GM12875 (cell line): ENCODE measurements around the gene FMNL3.

Experiments
- H3K4me3 ChIP-seq: one replicate; pipeline ENCODE4 v1.5.1; 2011; ENCODE audit warnings: low read depth, low read length, control low read depth
- TF ChIP-seq, protein P1 (sequence below): IDR thresholded peaks from 2 replicates; pipeline ENCODE4 v1.5.1; 2011; ENCODE audit warnings: low read depth, mild to moderate bottlenecking, control low read depth, inconsistent platforms, low read length, moderate library complexity, borderline replicate concordance; ENCODE audit not compliant: insufficient read depth

FMNL3 gene

DNA sequence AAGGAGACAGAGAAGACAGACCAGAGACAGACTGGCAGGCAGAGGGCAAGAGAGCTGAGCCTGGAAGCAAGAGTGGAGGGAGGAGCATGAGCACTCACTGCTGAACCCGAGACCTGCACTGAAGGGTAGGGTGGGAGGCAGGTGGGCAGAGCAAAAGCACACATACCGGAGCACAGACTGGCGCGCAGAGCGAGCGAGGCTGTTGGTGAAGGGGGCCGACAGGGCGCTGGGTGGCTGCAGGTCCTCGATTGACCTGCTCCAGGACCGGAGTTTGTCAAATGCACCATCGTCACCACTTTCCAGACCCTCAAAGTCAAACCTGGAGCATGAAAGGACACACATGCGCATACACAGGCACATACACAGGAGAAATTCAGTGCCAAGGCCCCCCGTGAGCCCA, 48.9 kb downstream of the FMNL3 start:
- TF ChIP-seq, protein P1, sequence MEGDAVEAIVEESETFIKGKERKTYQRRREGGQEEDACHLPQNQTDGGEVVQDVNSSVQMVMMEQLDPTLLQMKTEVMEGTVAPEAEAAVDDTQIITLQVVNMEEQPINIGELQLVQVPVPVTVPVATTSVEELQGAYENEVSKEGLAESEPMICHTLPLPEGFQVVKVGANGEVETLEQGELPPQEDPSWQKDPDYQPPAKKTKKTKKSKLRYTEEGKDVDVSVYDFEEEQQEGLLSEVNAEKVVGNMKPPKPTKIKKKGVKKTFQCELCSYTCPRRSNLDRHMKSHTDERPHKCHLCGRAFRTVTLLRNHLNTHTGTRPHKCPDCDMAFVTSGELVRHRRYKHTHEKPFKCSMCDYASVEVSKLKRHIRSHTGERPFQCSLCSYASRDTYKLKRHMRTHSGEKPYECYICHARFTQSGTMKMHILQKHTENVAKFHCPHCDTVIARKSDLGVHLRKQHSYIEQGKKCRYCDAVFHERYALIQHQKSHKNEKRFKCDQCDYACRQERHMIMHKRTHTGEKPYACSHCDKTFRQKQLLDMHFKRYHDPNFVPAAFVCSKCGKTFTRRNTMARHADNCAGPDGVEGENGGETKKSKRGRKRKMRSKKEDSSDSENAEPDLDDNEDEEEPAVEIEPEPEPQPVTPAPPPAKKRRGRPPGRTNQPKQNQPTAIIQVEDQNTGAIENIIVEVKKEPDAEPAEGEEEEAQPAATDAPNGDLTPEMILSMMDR, result no peak
- H3K4me3 ChIP-seq, result no peak overlapping the region

DNA sequence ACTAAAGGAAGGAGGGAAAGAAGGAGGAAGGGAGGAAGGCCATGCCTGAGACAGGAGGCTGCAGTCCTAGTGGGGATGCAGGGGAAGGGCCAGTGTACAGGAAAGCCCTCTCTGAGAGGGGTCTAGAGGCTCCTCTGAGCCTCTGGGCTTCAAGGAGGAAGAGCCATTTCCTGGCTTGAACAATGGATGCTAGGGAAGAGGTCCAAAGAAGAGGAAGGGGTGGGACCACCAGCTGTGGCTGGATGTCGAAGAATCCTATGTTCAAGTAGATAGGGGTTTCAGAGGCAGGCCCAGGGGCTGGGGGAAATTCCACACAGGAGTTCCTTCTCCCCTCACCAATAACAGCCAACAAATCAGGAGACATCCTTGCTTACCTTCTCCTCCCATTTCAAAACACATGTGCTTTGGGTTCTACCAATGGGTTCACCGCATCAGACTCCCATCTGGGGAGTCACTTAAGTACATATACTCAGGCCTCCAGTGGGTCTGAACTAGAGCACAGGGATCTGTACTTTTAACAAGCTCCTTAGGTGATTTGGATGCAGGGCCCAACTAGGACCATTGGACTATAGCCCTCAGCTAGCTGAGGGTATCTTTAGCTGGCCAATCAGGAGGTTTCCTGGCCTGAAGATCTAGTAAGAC, 51.5 kb downstream of the FMNL3 start:
- no peak overlapping the region for H3K4me3 ChIP-seq
- TF ChIP-seq, protein P1, result no peak

DNA sequence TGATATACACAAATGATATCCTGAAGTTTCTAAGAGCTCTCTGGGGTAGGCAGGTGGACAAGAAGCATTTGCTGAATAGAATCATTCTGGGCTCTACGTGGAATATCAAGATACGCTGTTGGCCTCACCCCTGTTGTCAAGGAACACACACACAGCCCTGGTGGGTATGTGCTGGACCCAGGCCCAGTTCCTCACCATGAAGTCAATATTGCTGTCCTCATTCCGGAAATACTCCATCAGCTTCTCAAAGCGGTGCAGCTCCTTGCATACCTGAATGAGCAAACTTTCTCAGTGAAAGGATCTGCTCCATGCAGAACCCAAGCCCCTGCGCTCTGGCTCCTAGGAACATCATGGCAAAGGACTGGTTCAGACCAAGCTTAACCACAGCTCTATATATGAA, 52.5 kb downstream of the FMNL3 start:
- TF ChIP-seq, protein P1, result no peak
- no peak overlapping the region for H3K4me3 ChIP-seq

DNA sequence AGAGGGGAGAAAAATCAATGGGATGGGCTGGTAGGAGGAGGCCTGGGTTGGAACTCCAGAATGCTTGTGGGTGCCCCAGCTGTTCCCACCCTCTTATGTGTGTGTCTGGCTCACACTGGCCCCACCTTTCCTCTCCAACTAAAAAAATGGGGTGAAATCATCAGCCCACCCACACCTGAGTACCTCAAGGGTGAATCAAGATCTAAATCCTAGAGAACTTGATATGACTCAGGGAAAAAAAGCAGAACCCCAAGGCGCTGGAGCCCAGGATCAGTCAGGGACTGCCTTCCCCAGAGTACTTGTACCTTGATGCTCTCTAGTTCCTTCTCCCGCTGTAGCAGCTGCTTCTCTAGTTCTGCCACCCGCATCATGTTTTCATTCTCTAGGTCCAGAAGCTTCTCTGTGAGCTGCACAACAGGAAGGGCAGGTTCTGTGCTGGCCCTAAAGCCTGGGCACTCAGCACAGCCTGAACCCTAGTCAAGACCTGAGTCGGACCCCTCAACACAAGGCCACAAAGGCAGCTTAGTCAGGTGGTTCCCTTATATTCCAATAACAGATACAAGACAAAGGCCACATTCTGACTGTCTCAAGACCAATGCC, 54.2 kb downstream of the FMNL3 start:
- H3K4me3 ChIP-seq, result no peak overlapping the region
- TF ChIP-seq, protein P1, result no peak

DNA sequence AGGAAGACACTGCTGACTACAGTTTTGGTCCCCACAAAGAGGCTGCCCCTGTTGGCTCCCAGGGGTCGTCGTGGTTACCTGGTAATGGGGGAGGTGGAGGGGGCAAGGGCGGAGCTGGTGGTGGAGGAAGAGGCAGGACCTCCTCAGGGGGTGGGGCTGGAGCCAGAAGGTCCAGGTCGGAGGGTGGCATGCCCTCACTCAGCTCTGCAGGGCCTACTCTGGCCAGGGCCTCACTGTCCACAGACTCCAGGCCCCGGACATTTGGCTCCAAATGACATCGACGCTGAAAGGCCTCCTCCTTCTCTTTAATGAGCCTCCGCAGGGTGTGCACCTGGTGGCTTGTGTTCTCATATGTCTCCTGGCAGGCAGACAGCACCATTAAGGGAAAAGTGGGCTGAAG, 55.4 kb downstream of the FMNL3 start:
- TF ChIP-seq, protein P1, result no peak
- H3K4me3 ChIP-seq, result no peak overlapping the region

DNA sequence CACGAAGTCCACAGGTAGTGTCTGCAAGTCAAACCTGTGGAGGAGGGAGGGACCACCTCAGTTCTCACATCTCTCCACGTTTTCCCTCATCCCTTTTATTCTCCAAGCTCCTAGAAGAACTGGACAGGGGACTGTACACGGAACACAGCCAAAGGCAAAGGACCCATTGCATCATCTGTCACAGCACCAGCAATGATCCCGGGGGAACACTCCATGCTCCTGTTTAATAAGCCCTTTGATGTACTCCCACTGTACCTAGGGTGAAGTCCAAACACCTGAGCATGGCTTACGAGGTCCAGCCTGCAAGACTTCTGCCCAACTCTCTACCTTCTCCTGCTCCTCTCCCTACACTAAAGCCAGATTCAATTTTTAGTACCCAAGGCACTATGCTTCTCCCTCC, 57.3 kb downstream of the FMNL3 start:
- TF ChIP-seq, protein P1, result no peak
- no peak overlapping the region for H3K4me3 ChIP-seq

DNA sequence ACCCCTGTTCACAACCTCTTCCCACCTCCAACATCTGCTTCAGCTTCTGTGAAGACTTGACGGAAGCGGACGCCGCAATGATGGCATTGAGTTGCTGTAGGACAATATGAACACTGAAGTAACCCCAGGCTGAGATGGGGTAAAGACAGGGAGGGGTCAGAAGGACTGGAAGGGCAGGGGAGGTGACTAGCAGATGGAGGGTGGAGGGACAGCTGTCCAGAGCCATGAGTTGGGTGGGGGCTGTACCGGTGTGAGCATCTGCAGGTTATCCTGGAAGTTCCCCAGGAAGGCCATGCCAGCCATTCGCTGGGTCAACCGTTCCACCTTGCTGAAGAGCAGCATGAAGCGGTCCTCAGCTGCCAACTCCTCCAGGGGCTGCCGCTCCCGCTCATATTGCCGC, 57.8 kb downstream of the FMNL3 start:
- TF ChIP-seq, protein P1, result no peak
- H3K4me3 ChIP-seq, result no peak overlapping the region
